HG03196 (cell line): ENCODE results near the gene SLC1A2.

Experiments used
- ATAC-seq: cut with Tn5 transposase; IDR thresholded peaks from one replicate; pipeline ENCODE4 v1.9.1; 2021; ENCODE audit not compliant: unreplicated experiment

SLC1A2 gene

DNA sequence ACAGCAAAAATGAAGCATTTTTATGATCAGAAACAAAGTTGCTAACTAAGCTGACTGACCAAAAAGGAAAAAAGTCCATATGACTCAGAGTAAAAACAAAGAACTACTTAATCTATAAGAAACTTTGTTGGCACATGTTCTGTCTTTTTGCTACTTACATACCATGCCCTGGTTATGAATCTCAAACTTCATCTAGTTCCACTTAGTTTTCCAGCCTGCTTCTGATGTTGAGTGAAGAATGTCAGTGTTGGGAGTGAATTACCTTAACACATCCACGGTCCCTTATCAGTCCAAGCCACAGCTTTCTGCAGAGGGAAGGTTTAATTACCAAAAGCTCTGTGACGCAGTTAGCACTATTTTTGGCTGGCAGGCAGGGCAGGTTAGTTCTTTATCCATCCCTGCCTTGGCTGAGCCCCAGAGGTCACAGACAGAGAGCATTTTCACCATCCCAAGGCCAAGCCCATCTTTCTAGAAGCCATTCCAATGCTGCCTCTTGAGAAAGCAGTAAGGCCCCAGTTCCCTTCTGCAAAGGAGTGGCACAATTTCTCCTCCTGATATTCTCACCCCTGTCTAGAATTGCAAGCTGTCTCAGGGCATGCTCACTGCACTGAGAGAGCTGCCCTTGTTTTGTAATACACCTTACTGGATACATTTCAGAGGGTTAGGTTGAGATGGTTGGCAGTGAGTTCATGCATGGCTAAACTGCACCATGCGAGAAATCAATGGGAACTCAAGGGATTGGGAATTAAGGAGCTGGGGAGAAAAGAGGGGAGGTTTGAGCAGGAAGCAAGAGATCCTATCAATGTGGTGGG lies 67.1 kb downstream of the SLC1A2 start:
- ATAC-seq, result no peak

DNA sequence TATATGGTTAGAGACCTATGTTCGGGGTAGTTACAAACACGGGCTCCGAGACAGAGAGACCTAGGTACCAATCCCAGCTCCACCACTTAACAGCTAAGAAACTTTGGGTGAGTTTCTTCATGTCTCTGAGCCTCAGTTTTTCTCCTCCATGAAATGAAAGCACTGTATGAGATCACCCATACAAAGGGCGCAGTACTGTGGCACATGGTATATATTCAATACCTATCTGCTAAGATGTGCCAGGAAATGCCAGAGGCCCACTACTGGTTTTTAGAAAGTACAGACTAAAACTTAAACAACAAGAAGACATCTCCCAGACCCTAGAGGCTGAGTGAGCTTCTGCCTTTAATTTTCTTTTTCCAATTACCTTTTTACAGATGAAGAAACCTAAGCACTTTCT lies 69.5 kb downstream of the SLC1A2 start:
- no peak for ATAC-seq

DNA sequence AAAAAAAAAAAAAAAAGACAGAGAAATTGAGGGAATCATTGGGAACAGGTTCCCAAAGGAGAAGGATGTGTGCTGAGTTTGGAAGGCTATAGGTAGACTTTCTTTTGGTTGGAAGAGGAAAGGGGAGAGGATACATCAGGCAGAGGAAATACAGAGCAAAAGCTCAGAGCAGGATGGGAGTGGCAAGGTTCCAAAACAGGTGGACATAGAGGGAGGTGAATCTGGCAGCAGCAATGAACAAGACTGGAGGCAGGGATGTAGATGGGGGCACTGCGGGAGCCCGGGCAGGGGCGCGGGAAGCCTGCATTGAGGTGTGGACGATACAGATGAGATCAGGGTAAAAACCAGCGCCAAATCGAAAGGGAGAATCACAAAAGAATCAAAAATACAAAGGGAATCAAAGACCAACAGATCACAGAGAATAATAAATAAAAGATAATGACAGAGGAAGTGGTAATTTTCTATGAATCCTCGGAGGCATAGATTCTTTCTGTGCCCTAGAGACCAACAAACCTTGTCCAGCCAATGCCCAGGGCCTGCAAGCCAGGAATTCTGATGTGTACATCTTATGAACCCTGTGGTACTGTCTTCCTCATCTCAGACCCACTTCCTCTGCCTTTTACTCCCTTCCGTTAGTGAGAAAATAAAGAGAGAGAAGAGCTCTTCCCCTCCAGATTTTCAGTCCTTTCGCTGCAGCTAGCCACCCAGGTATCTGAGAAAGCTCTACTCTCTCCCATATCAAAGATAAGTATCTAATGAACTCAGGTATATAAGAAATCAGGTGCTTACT lies 70.3 kb downstream of the SLC1A2 start:
- no peak for ATAC-seq

DNA sequence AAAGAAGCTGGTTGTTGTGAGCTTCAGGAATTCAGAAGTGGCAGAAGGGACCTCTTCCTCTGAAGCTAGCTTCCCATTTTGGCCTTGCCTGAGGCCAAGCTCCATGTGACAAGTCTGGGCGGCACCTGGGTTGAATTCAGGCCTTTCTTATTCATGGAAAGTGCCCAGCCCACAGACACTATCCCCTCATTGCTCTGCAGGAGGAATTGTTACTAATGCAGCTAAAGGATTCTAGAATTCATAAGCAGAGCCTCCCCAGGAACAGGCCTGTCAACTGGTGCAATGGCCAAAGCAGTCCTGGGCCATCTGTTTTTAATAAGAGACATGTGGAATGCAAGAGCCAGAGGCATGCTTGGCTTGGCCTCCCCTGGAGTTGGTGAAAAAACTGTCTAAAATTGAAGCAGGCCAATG lies 71.4 kb downstream of the SLC1A2 start:
- ATAC-seq, result no peak

DNA sequence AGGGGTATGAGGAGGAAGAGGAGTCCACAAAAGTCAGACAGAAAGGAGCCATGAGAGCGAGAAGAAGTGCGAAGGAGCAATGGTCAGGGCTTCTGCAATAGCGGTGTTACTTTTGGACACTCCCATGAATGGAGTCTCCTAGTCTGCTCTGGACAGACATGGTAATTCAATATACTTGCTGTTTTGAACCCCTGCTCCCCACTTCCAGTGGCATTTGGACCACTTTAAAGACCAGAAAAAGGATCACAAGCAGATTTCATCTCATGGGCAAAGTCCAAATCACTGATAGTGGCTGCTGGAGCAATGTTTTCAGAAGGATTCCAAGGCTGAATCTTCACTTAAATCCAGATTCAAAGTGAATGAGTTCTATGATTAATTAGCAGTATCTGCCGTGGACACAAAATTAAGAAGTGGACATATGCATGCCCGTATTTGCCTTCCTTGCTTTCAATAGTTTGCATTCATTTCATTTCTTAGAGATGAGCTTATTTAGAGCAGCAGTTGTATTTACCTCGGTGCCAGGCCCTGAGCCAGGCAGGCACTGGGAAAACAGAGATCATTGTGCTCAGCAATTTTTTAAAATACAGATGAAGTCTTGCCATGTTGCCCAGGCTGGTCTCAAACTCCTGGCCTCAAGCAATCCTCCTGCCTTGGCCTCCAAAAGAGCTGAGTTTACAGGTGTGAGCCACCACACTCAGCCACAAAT lies 72.0 kb downstream of the SLC1A2 start:
- ATAC-seq, result no peak

DNA sequence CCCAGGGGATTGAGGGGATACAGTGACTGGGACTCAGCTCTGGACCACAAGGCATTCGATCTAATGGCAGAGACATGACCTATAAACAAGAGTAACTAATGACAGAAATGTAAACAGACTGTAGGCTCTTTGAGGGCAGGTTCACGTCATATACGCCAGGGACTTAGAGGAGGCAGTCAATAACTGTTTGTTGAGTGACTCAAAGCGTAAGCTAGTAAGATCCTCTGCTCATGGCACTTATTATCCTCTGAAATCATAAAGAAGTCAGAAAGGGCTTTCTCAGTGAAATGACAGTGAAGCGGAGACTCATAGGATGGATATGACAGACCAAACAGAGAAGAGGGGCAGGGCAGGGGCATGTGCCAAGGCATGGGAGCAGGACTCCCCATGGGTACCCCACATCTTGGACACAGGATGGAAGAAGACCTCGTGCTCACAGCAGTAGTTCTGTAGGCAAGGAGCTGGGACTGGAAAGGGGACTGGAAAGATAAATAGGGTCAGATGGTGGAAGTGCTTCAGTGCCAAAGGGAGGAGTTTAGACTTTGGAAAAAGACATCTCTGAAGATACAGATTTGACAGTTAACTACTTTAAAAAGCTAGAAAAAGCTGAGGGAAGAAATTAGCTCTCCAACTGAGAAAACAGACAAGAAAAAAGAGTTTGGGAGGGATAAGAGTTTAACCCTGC lies 72.7 kb downstream of the SLC1A2 start:
- ATAC-seq, result no peak

DNA sequence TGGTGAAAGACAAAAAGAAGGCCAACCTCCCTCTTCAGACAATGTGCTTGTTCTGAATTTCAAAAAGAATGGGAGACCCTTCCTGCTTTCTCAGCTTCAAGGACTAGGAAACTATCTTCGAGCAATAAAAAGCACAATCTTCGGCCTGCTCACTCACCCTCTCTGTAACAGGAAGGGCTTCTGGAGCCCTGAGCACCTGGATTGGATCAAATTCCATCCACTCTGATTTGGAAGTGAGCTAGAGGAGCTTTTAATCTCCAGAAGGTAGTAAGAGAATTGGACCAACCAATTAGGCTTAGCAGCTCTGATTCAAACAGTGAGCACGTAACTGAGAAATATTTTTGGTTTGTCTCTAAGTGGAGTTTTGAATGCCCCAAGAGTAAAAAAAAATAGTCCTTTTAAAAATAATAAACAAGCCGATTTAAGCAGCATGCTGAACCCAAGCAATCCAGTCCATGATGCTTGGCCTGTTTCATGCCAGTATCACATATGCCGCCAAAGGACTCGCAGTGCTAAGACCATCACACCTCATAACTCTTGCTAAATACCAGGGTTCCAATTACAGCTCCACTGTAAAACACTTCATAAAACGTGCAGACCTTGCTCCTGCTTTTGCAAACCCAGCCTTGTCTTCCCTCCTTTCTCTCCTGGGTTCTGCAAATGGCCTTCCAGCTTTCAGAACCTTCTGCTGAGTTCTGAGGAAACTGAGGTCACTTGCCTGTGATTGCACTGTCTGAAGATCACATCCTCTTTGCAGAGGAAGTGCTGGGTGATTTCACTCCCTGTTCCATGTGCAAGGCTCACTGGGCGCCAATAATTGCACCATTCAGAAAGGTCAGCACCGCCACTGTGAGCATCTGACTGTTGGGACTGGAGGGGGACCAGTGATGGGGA lies 74.4 kb downstream of the SLC1A2 start:
- no peak for ATAC-seq

DNA sequence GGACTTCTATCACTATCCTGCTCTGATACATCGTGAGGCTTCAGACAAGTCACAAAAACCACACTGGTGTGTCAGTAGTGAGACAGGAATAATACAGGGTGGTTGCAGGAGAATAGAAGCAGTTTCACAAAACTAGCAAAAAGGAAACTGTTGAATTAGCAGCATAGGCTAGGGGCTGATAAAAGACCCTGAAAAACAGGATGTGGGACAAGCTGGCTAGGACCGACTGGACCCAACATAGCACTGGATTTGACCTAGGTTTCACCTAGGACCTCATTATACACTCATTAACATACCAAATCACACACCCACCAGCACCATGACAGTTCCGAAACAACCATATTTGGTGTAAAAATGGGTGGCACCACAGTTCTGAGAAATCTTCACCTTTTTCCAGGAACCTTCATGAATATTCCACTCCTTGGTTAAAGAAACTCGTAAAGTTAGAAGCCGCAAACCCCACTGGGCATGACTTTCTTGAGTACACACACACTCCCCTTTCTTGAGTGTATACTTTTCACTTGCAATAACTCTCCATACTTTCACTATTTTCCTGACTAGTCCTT lies 76.2 kb downstream of the SLC1A2 start:
- no peak for ATAC-seq

DNA sequence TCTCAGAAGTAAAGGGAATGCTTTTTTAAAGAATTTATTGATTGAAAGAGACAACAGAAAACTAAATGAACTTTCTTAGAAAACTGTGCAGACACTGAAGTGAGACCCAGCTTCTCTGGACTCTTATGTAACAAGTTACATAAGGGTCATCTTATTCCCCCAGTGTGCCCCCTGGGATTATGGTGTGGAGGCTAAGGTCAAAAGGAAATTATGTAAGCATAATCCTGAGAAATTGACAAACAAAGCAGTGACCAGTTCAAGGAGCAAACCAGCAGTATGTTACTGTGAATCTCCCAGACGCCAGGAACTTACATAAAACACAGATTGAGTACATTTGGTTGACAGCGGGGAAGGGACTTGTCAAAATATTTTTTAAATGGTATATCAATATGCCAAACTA lies 78.6 kb downstream of the SLC1A2 start:
- no peak for ATAC-seq

DNA sequence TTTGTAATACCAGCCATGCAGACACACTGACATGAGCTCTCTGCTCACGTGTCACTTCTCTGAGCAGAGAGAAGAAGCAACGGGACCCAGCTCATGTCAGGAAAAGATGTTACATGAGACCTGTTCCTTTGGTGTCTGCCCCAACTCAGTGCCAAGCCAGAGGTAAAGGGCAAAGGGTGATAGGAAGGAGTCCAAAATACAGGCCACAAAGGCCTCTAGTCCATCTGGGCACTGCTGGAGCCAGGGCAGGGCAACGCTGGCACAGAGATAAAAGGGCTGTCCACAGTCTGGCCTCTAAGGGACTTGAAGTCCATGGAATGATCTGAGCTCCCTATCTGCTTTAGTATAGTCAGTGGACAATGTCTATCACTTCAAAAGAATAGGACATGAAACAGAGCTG lies 79.3 kb downstream of the SLC1A2 start:
- no peak for ATAC-seq

DNA sequence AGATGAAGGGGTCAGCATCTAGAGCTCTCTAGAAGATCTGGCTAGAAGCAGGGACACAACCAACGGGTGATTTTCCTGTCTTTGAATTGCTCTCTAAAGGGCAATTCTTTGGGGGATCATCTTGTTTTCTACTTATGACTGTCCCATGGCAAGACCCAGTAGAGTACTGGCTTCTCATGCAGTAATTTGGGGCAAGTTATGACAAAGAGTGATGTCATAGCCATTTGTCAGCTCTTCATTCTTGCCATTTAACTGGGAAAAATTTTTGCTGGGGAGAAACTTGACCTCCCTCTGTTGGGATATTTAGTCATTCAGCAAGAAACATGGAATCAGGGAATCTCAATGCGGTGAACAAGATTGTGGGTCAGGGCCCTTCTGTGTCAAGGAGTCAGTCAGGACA lies 80.4 kb downstream of the SLC1A2 start:
- no peak for ATAC-seq

DNA sequence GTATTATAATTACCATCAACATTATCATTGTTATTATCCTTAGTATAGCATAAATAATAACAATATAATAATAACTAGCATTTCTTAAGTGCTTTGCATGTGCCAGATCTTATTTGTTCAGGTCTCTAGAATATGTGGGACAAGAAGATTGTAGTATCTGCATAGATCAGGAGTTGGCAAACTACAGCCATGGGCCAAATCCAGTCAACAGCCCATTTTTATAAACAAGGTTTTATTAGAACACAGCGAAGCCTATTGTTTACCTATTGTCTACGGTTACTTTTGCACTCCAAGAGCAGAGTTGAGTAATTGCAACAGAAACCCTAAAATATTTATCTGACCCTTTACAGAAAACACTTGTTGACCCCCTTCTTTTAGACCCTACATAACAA lies 81.4 kb downstream of the SLC1A2 start:
- ATAC-seq, result no peak

DNA sequence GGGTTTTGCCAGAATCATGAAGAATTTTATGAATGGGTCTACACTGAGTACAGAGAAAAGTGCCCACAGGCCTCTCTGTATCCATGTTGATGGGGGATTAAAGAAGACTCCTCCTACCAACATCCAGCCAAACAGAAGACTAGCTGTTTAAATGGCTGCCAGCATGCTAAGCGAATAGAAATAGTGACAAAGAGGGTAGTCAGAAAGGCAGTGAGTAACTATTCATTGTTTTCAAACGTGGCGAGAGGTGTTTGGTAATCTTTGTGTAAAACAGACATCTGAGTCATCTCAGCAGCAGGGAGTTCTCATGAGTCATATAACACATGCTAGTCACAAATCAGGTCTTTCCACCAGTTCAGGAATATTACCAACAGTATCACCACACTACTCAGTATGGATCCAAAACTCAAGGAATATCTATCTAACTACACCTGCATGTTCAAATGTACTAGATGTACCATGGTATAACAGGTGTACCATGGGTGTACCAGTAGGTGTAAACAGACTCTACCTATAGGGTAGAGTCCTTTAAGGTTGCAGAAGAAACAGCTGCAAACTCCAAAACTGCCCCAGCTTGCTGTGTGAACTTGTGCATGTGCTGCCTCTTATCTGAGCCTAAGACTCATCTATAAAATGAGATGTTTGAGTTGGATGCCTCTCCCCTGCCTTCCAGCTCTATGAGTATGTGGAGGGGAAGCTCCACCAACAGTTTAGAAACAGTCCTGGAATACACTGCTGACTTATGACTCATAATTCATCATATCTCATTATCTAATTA lies 82.0 kb downstream of the SLC1A2 start:
- no peak for ATAC-seq

DNA sequence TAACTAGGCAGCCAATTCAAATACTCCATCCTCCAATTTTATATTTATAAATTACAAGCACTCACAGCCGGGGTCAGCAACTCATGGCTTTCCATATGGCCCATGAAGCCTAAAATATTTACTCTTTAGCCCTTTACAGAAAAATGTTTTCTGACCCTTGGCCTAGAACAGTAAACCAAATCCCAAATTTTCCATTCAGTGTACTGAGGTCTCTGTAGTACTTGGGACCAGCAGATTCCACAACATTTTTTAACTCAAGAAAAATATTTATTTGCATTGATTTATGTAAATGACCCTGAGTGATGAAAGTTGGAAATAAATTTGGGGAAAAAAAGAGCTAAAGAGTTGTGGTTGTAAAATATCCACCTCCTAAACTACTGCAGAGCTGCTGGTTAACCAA lies 82.6 kb downstream of the SLC1A2 start:
- ATAC-seq, result no peak

DNA sequence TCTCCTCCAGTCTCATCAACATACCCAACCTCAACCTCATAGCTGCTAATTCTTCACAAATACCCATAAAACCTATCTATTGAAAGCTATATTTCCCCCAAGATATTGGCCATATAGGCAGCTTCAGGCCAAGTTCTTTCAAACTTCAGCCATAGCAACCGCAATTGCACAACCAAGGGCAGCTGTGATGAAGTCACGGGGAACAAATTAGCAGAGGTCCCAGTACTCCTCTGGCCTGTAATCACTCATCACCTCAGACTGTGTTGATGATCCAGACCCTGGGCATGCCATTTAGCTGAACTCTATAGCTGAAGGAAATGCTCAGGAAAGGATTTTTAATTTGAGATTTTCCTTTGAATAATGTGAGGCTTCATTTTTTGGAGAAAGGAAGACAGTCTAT lies 84.1 kb downstream of the SLC1A2 start:
- no peak for ATAC-seq

DNA sequence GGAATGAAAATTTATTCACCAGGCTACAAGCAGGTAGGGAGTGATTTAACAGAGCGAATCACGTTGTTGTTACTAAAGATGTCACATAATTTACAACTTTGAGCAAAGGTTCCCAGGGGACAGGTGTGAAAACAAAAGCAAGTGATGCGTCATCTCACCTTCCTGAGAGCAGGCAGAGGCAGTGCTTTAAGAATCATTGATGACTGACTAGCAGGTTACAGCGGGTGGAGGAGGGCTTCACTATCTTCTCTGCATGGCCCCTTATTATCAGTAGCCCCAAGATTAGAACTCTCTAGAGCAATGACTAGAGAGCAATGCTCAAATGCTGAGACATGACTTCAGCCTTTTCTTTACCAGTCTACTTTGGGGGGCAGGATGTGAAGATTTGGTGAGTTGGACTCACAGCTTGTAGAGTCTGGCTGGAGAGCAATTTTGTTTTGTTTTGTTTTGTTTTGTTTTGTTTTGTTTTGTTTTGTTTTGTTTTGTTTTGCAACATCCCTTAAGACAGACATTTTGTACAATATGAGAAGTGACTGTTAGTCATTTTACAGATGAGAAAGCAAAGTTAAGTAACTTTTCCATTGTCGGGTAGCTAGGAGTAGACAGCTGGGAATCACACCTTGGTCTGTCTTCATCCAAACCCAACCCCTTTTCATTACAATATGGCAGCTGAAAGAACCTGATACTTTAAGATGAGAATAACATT lies 84.8 kb downstream of the SLC1A2 start:
- peak; percentile 84 for ATAC-seq

DNA sequence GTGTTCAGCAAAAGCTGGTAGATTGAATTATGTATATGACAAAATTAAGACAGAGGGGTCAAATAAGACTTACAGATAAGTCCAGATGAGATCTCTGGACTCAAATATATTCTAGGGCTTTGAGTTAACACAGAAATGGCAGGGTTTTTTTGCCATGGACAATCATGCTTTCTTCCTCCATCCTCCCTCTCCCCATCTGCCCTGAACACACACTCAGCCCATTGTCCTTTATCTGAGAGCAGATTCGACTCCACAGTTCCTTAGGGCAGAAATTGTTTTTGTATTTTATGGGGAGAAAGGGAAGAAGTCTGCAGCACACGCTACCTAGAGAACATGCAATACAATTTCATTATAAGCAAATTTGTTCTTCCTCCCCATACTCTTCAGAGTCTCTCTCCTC lies 86.8 kb downstream of the SLC1A2 start:
- ATAC-seq, result no peak

DNA sequence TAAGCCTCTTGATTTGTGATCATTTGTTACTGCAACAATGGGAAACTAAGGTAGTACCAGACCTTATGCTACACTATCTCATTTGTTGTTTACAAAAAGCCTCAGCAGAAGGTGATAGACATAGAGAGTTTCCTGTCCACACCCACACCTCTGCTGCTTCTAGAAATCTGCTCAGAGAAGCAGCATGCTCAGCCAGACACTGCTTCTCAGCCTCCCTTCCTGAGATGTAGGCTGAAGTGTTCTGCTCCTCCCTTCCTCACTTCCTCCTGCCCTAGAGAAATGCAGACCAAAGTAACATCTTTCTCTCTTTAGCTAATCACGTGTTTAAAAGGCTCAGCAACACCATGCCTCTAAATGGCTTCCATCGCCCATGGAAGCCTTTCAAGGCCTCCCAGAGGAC lies 88.4 kb downstream of the SLC1A2 start:
- no peak for ATAC-seq
